Measurements from ENCODE around the gene PTPRN2. TPM values are rescaled to one million over a fixed set of nuclear protein-coding genes. Genes with fewer than 3 reads are reported as not detected.
"Not testable (repeated sequence)": the region's sequence is repeated elsewhere in the genome, so short reads cannot be mapped to it uniquely, and the experiment has no call there.

Gene PTPRN2
- total RNA-seq, 1 donor from 2014 or later = 1.8 TPM

- no peaks in the 10 kb centered on the region for H3K4me1 Mint-ChIP-seq
- no peak for TF ChIP-seq CTCF (IDR thresholded peaks at IDR 0.05)
- H3K9me3 Mint-ChIP-seq = no peaks in the 10 kb centered on the region
- ATAC-seq (ENCODE audit: low read depth) (no peak), DNase-seq (no peak)
- ChIA-PET CTCF (no interaction called here), POLR2A (no interaction called here)
- H3K36me3 Mint-ChIP-seq (ENCODE audit: low read depth) = no peaks in the 10 kb centered on the region
- H3K27ac Mint-ChIP-seq = no peak overlapping the region
- peaks cover 16% of the 10 kb centered on the region for H3K27me3 Mint-ChIP-seq
- intact Hi-C loops (cut with micrococcal nuclease) = no loop called here
- H3K4me3 Mint-ChIP-seq = no peak overlapping the region
These were observed 883.3 kb downstream of the PTPRN2 start for GRCh38 chr7:157704365-157704764.

- H3K4me1 Mint-ChIP-seq = no peaks in the 10 kb centered on the region
- ChIA-PET CTCF (no interaction called here), POLR2A (no interaction called here)
- no peak overlapping the region for H3K4me3 Mint-ChIP-seq
- H3K27ac Mint-ChIP-seq = no peak overlapping the region
- DNase-seq (no peak), ATAC-seq (ENCODE audit: low read depth) (no peak)
- H3K36me3 Mint-ChIP-seq (ENCODE audit: low read depth) = no peaks in the 10 kb centered on the region
- intact Hi-C loops (cut with micrococcal nuclease) = no loop called here
- peaks cover 15% of the 10 kb centered on the region for H3K27me3 Mint-ChIP-seq
- TF ChIP-seq CTCF (IDR thresholded peaks at IDR 0.05) = no peak
- no peaks in the 10 kb centered on the region for H3K9me3 Mint-ChIP-seq
These were observed 884.0 kb downstream of the PTPRN2 start for GRCh38 chr7:157703534-157704195.

GRCh38 chr7:157703131-157703530 lies 884.5 kb downstream of the PTPRN2 start:
- ATAC-seq (ENCODE audit: low read depth) = no peak
- intact Hi-C loops (cut with micrococcal nuclease) = no loop called here
- Mint-ChIP-seq H3K9me3 (no peaks in the 10 kb centered on the region), H3K36me3 (ENCODE audit: low read depth) (no peaks in the 10 kb centered on the region), H3K27me3 (peaks cover 13% of the 10 kb centered on the region), H3K27ac (no peak overlapping the region), H3K4me3 (no peak overlapping the region), H3K4me1 (no peaks in the 10 kb centered on the region)
- no peak for TF ChIP-seq CTCF (IDR thresholded peaks at IDR 0.05)
- DNase-seq = no peak
- POLR2A ChIA-PET = no interaction called here
- CTCF ChIA-PET = no interaction called here

GRCh38 chr7:157702311-157703023 lies 885.2 kb downstream of the PTPRN2 start:
- ChIA-PET POLR2A (no interaction called here), CTCF (no interaction called here)
- Mint-ChIP-seq H3K27me3 (peaks cover 12% of the 10 kb centered on the region), H3K9me3 (no peaks in the 10 kb centered on the region), H3K27ac (no peak overlapping the region), H3K4me1 (no peaks in the 10 kb centered on the region), H3K4me3 (no peak overlapping the region), H3K36me3 (ENCODE audit: low read depth) (no peaks in the 10 kb centered on the region)
- intact Hi-C loops (cut with micrococcal nuclease) = no loop called here
- ATAC-seq (ENCODE audit: low read depth) (no peak), DNase-seq (no peak)
- TF ChIP-seq CTCF (IDR thresholded peaks at IDR 0.05) = no peak

- intact Hi-C loops (cut with micrococcal nuclease); H3K4me1 Mint-ChIP-seq; H3K36me3 Mint-ChIP-seq (ENCODE audit: low read depth); H3K9me3 Mint-ChIP-seq; H3K4me3 Mint-ChIP-seq; ATAC-seq (ENCODE audit: low read depth); DNase-seq; CTCF ChIA-PET; POLR2A ChIA-PET; H3K27ac Mint-ChIP-seq: not testable (repeated sequence)
- H3K27me3 Mint-ChIP-seq = peaks cover 12% of the 10 kb centered on the region
These were observed 886.0 kb downstream of the PTPRN2 start for GRCh38 chr7:157701395-157702180.
